HCT116 (cell line): Measurements from ENCODE around the gene TRMT1.

ENCODE experiments used
- CBX3 ChIP-seq: IDR thresholded peaks from 2 replicates; pipeline ENCODE4 v1.6.1; 2012; ENCODE audit warnings: low read depth
- CEBPB ChIP-seq: IDR thresholded peaks from 2 replicates; pipeline ENCODE4 v1.6.1; 2012; ENCODE audit warnings: low read depth
- EZH2 ChIP-seq: fragments of 200-600 bp; sonication (generic); IDR thresholded peaks from 2 replicates; pipeline ENCODE4 v1.6.1; 2017; ENCODE audit warnings: antibody characterized with exemption, mixed run types
- EZH2phosphoT487 ChIP-seq: fragments of 200-600 bp; IDR thresholded peaks from 2 replicates; pipeline ENCODE4 v1.6.1; 2018; ENCODE audit warnings: antibody characterized with exemption, borderline replicate concordance
- FOSL1 ChIP-seq: IDR thresholded peaks from 2 replicates; pipeline ENCODE4 v1.6.1; 2012; ENCODE audit warnings: low read depth
- POLR2A ChIP-seq: IDR thresholded peaks from 2 replicates; pipeline ENCODE4 v1.7.0; 2011; ENCODE audit warnings: borderline replicate concordance; ENCODE audit not compliant: insufficient read depth, insufficient read length; ENCODE audit errors: extremely low read depth
- POLR2AphosphoS5 ChIP-seq: IDR thresholded peaks from 2 replicates; pipeline ENCODE4 v1.6.1; 2011; ENCODE audit warnings: mild to moderate bottlenecking, low read depth, low read length, moderate library complexity
- RAD21 ChIP-seq: IDR thresholded peaks from 2 replicates; pipeline ENCODE4 v1.6.1; 2012; ENCODE audit warnings: low read depth, mild to moderate bottlenecking
- SIN3A ChIP-seq: IDR thresholded peaks from 2 replicates; pipeline ENCODE4 v1.6.1; 2012; ENCODE audit warnings: low read depth
- ZNF274 ChIP-seq: fragments of 200-500 bp; sonication (Bioruptor generic); IDR thresholded peaks from 2 replicates; pipeline ENCODE4 v1.6.1; 2014; ENCODE audit warnings: mild to moderate bottlenecking, low read depth, low read length, inconsistent platforms
- TF ChIP-seq, protein P1 (sequence below): IDR thresholded peaks from 2 replicates; pipeline ENCODE4 v1.6.1; 2012; ENCODE audit warnings: low read depth
- TF ChIP-seq, protein P2 (sequence below), 3 experiments: fragments of 200-600 bp in 1 of 3; sonication (generic) in 1 of 3; IDR thresholded peaks in 2 of 3; conservative IDR thresholded peaks in 1 of 3; 2 replicates each; pipeline ENCODE4 v1.5.1; 2012 to 2017; ENCODE audit warnings: low read depth in 2 of 3, low read length in 2 of 3, antibody characterized with exemption in 1 of 3, borderline replicate concordance in 1 of 3, control low read depth in 1 of 3, mild to moderate bottlenecking in 1 of 3, mixed read lengths in 1 of 3, mixed run types in 1 of 3, moderate library complexity in 1 of 3; ENCODE audit not compliant: insufficient read depth in 1 of 3
- TF ChIP-seq, protein P3 (sequence below): IDR thresholded peaks from 2 replicates; pipeline ENCODE4 v1.6.1; 2012

DNA sequence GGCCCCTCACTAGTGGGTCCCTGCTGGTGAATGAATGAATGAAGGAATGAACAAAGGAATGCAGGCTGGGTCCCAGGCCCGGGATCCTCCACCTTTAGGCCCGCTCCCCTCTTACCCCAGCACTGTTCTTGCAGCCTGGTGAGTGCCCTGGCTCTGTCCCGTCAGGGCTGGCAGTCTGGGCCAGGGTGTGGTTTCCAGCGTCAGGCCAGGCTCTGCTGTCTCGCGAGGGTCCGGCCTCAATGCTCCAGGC is 14.2 kb downstream of the TRMT1 start:
- TF ChIP-seq POLR2A (no peak), RAD21 (no peak), CEBPB (no peak), EZH2 (no peak), EZH2phosphoT487 (no peak), POLR2AphosphoS5 (no peak), CBX3 (no peak), ZNF274 (no peak), FOSL1 (no peak), SIN3A (no peak)
- TF ChIP-seq, protein P1, sequence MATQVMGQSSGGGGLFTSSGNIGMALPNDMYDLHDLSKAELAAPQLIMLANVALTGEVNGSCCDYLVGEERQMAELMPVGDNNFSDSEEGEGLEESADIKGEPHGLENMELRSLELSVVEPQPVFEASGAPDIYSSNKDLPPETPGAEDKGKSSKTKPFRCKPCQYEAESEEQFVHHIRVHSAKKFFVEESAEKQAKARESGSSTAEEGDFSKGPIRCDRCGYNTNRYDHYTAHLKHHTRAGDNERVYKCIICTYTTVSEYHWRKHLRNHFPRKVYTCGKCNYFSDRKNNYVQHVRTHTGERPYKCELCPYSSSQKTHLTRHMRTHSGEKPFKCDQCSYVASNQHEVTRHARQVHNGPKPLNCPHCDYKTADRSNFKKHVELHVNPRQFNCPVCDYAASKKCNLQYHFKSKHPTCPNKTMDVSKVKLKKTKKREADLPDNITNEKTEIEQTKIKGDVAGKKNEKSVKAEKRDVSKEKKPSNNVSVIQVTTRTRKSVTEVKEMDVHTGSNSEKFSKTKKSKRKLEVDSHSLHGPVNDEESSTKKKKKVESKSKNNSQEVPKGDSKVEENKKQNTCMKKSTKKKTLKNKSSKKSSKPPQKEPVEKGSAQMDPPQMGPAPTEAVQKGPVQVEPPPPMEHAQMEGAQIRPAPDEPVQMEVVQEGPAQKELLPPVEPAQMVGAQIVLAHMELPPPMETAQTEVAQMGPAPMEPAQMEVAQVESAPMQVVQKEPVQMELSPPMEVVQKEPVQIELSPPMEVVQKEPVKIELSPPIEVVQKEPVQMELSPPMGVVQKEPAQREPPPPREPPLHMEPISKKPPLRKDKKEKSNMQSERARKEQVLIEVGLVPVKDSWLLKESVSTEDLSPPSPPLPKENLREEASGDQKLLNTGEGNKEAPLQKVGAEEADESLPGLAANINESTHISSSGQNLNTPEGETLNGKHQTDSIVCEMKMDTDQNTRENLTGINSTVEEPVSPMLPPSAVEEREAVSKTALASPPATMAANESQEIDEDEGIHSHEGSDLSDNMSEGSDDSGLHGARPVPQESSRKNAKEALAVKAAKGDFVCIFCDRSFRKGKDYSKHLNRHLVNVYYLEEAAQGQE, result no peak
- TF ChIP-seq, protein P2, sequence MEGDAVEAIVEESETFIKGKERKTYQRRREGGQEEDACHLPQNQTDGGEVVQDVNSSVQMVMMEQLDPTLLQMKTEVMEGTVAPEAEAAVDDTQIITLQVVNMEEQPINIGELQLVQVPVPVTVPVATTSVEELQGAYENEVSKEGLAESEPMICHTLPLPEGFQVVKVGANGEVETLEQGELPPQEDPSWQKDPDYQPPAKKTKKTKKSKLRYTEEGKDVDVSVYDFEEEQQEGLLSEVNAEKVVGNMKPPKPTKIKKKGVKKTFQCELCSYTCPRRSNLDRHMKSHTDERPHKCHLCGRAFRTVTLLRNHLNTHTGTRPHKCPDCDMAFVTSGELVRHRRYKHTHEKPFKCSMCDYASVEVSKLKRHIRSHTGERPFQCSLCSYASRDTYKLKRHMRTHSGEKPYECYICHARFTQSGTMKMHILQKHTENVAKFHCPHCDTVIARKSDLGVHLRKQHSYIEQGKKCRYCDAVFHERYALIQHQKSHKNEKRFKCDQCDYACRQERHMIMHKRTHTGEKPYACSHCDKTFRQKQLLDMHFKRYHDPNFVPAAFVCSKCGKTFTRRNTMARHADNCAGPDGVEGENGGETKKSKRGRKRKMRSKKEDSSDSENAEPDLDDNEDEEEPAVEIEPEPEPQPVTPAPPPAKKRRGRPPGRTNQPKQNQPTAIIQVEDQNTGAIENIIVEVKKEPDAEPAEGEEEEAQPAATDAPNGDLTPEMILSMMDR (IDR thresholded peaks at IDR 0.05 in 2 of 3, conservative IDR thresholded peaks at IDR 0.05 in 1 of 3; ENCODE audit: borderline replicate concordance in 1 of 3, insufficient read depth in 1 of 3, low read depth in 2 of 3, low read length in 2 of 3), result no peak
- TF ChIP-seq, protein P3, sequence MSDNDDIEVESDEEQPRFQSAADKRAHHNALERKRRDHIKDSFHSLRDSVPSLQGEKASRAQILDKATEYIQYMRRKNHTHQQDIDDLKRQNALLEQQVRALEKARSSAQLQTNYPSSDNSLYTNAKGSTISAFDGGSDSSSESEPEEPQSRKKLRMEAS, result no peak
